SK-N-MC (cell line): Measurements from ENCODE around the gene ENTPD3.
"Not testable (repeated sequence)": the region's sequence is repeated elsewhere in the genome, so short reads cannot be mapped to it uniquely, and the experiment has no call there.

Experiments
- DNase-seq: peaks from one replicate; pipeline ENCODE4 v3.0.0-alpha.2; 2011; ENCODE audit warnings: low read depth, low spot score
- H3K27ac ChIP-seq: fragments of 200-600 bp; sonication (generic); 2 replicates; pipeline ENCODE4 v1.5.1; 2016; ENCODE audit warnings: mixed run types
- H3K36me3 ChIP-seq: fragments of 200-600 bp; sonication (generic); 2 replicates; pipeline ENCODE4 v1.6.1; 2017; ENCODE audit warnings: antibody characterized with exemption, low read length, mixed read lengths; ENCODE audit not compliant: insufficient read depth
- H3K4me3 ChIP-seq: fragments of 200-600 bp; sonication (generic); 2 replicates; pipeline ENCODE4 v1.5.1; 2016
- H3K9ac ChIP-seq: fragments of 200-600 bp; sonication (generic); 2 replicates; pipeline ENCODE4 v1.8.0; 2017; ENCODE audit warnings: mixed run types, mixed read lengths; ENCODE audit not compliant: insufficient read length
- H3K9me3 ChIP-seq: fragments of 200-600 bp; sonication (generic); 2 replicates; pipeline ENCODE4 v1.6.1; 2017; ENCODE audit warnings: low read depth, mild to moderate bottlenecking, antibody characterized with exemption, low read length, moderate library complexity, mixed read lengths
- EZH2 ChIP-seq: fragments of 200-600 bp; sonication (generic); IDR thresholded peaks from one replicate; pipeline ENCODE4 v1.6.1; 2017; ENCODE audit warnings: antibody characterized with exemption
- FOXP2 ChIP-seq: optimal IDR thresholded peaks from 2 replicates; pipeline ENCODE3; 2011; ENCODE audit warnings: mild to moderate bottlenecking, moderate library complexity; ENCODE audit not compliant: insufficient read depth; ENCODE audit errors: extremely low read length, control extremely low read depth
- POLR2AphosphoS5 ChIP-seq: IDR thresholded peaks from 2 replicates; pipeline ENCODE4 v1.6.1; 2012; ENCODE audit warnings: mild to moderate bottlenecking, low read depth, low read length, borderline replicate concordance

The ENTPD3 gene

DNA sequence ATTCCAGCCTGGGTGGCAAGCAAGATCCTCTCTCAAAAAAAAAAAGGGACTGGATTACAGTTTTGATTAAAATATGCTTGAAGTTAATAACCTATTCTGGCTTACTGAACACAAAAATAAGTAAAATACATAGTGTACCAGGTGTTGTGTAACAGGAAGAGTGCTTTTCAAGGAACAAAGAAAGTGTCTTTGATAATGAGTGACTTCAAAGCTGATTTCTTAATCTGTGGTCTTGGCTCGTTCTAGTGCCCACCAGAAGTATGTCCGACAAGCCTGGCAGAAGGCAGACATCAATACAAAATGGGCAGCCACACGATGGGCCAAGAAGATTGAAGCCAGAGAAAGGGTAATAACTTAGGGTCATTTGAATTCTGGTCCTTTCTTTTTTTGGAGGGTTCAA, 74.2 kb downstream of the ENTPD3 start:
- TF ChIP-seq EZH2: no peak
- no peak for TF ChIP-seq POLR2AphosphoS5
- TF ChIP-seq FOXP2: no peak
- no peak overlapping the region for H3K9ac ChIP-seq
- H3K9me3 ChIP-seq: no peaks in the 10 kb centered on the region
- H3K36me3 ChIP-seq: peaks cover 60% of the 10 kb centered on the region
- H3K4me3 ChIP-seq: no peak overlapping the region
- DNase-seq: no peak
- no peak overlapping the region for H3K27ac ChIP-seq

- H3K27ac ChIP-seq, H3K9ac ChIP-seq, DNase-seq, H3K9me3 ChIP-seq, H3K4me3 ChIP-seq: not testable (repeated sequence)
- peaks cover 58% of the 10 kb centered on the region for H3K36me3 ChIP-seq
These were observed 75.9 kb downstream of the ENTPD3 start for GRCh38 chr3:40462838-40463237.

- peaks cover 50% of the 10 kb centered on the region for H3K36me3 ChIP-seq
- no peak for TF ChIP-seq FOXP2
- no peak for TF ChIP-seq POLR2AphosphoS5
- no peak for TF ChIP-seq EZH2
These were observed 76.6 kb downstream of the ENTPD3 start for GRCh38 chr3:40463579-40463978.

DNA sequence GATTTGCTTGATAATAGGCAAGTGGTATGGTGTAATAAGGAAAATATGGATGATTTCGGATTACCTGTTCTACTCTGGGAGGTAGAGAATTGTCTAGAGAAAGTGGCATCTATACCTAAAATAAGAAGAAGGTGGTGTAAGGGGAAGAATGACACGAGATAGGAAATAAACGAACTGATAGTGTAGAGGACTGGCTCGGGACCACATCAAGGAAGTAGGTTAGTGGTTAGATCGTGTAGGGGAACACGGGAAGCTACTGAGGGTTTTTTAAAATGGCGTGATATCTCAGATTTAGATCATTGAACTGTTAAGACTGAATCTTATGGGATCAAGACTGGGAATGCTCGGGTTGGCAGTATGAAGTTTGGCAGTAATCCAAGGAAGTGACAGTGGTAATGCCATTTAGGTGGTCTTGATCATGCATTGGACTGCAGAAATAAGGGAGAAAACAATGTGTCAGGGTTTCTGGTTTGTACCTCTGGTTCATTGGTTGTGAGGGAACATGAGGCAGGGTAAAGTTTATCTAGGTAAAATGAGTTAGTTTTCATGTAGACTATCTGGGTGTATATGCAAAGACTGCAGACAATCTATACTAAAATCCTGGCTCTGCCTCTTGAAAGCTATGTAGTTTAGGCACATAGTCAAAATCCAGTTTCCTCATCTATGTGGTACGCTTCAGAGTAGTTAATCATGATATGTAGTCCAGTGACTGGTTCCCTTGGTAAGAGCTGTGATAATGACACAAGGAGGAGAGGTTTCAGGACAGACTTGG, 77.5 kb downstream of the ENTPD3 start:
- Histone ChIP-seq H3K27ac (no peak overlapping the region), H3K4me3 (no peak overlapping the region), H3K9ac (no peak overlapping the region), H3K9me3 (no peaks in the 10 kb centered on the region), H3K36me3 (peaks cover 41% of the 10 kb centered on the region)
- no peak for TF ChIP-seq FOXP2
- TF ChIP-seq POLR2AphosphoS5: peak; percentile 45; the same call in 1 of the 2 replicates
- TF ChIP-seq EZH2: no peak
- no peak for DNase-seq

More at GRCh38 chr3:40463579-40463978, 76.6 kb downstream of the ENTPD3 start:
- no peak overlapping the region for H3K4me3 ChIP-seq
- no peak overlapping the region for H3K27ac ChIP-seq
- H3K9me3 ChIP-seq: no peaks in the 10 kb centered on the region
- no peak for DNase-seq
- H3K9ac ChIP-seq: no peak overlapping the region

DNA sequence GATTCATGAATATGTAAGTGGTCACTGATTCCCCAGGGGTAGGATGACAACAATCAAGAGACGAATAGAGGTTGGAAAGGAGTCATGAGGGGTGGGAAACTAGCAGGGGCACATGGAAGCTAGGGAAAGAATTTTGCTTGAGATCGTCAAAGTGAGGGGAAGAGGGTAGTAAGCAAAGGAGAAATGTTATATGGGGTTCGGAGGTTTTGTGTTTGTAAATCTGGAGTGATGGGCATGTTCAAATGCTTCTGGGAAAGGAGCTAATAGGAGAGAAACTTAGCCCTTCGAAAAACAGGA, 78.1 kb downstream of the ENTPD3 start:
- DNase-seq: no peak
- peaks cover 36% of the 10 kb centered on the region for H3K36me3 ChIP-seq
- H3K27ac ChIP-seq: no peak overlapping the region
- TF ChIP-seq EZH2 (no peak), FOXP2 (no peak), POLR2AphosphoS5 (no peak)
- H3K4me3 ChIP-seq: no peak overlapping the region
- H3K9me3 ChIP-seq: no peaks in the 10 kb centered on the region
- H3K9ac ChIP-seq: no peak overlapping the region

DNA sequence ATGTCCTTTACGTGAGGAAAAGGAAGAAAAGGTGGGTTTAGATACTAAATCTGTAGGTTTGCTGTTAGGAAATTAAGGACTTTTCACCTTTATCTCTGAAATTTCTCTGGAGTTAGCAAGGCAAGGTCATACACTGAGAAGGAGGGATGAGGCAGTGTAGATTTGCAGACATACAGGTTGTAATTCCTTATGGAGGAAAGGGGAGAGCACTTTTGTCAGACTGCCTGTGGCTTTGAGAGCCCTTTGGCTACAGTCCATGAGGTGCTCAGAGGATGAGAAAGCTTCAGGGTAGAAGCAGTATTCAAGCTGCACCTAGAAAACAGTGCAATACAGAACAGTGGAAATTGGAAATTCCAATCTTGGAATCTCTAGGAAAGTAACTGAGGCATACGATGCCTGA, 78.5 kb downstream of the ENTPD3 start:
- DNase-seq: no peak
- no peak overlapping the region for H3K4me3 ChIP-seq
- no peaks in the 10 kb centered on the region for H3K9me3 ChIP-seq
- no peak overlapping the region for H3K27ac ChIP-seq
- no peak overlapping the region for H3K9ac ChIP-seq
- no peak for TF ChIP-seq EZH2
- TF ChIP-seq POLR2AphosphoS5: no peak
- no peak for TF ChIP-seq FOXP2
- peaks cover 32% of the 10 kb centered on the region for H3K36me3 ChIP-seq

DNA sequence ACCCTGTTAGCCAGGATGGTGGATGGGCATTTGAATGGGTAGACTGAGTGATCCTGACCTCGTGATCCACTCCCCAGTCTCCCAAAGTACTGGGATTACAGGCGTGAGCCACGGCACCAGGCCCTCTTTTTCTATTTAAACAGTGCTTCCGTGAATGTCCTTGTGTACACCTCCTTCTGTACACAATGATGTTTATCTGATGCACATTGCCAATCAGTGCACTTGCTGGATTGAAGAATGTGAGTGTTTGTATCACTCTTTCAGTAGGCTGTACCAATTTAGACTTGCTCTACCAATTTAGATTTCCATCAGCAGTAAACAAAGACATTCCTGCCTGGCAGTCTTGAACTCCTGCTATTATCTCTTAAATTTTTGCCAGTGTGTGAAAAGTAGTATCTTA, 81.0 kb downstream of the ENTPD3 start:
- Histone ChIP-seq H3K4me3 (no peak overlapping the region), H3K9ac (no peak overlapping the region), H3K9me3 (no peaks in the 10 kb centered on the region), H3K36me3 (peaks cover 15% of the 10 kb centered on the region), H3K27ac (no peak overlapping the region)
- no peak for TF ChIP-seq FOXP2
- DNase-seq: no peak

DNA sequence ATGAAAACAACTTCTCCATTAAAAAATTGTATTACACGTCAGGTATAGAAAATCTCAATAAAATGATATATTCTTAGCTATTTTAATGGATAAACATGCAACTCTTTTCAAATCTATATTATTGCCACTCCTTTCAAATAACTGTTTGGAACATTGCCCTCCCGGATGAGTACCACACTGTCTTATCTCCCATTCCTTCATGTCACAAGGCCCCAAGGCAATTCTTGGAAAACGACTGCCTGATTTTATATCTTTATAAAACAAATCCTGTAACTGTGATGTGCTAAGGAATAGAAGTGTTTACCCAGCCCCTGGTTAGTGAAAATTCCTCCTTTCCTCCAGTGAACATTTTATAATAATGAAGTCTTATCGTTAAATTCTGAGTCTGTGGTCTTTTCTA, 83.7 kb downstream of the ENTPD3 start:
- no peak overlapping the region for H3K4me3 ChIP-seq
- no peak overlapping the region for H3K27ac ChIP-seq
- DNase-seq: no peak
- no peak overlapping the region for H3K9ac ChIP-seq
- TF ChIP-seq EZH2: no peak
- TF ChIP-seq POLR2AphosphoS5: no peak
- no peak for TF ChIP-seq FOXP2
- no peaks in the 10 kb centered on the region for H3K9me3 ChIP-seq
- H3K36me3 ChIP-seq: no peaks in the 10 kb centered on the region
